B cell (primary cell): ENCODE results near the gene LGALS14. TPM values are rescaled to one million over a fixed set of nuclear protein-coding genes. Genes with fewer than 3 reads are reported as not detected.

Experiments used
- ATAC-seq: fragments of 200-7000 bp; cut with Tn5 transposase; one replicate; pipeline ENCODE4 v1.10.0; 2021; ENCODE audit warnings: low read depth, mild to moderate bottlenecking, moderate number of reproducible peaks, moderate library complexity
- CTCF ChIA-PET: fragments of 350-600 bp; sonication (Branson Sonifier 250); formaldehyde crosslinking; loops from one replicate; lab custom pipeline; 2021; ENCODE audit warnings: antibody characterized with exemption, inconsistent platforms; lab: Charles Lee
- POLR2A ChIA-PET: fragments of 350-600 bp; sonication (Branson Sonifier 250); formaldehyde crosslinking; loops from one replicate; lab custom pipeline; 2021; ENCODE audit warnings: antibody characterized with exemption; lab: Charles Lee
- DNase-seq: peaks from one replicate; pipeline ENCODE4 v3.0.0; 2013
- H2AFZ ChIP-seq: 2 replicates; pipeline ENCODE4 v1.6.1; 2012; ENCODE audit warnings: mild to moderate bottlenecking, low read depth, low read length; ENCODE audit not compliant: insufficient read depth, poor library complexity, severe bottlenecking
- H3K27ac ChIP-seq, 2 donors: 1 replicate in 1 of 2; 2 replicates in 1 of 2; pipeline ENCODE4 v1.5.1; 2012 to 2013; ENCODE audit warnings: low read length in 2 of 2, mild to moderate bottlenecking in 2 of 2, moderate library complexity in 1 of 2
- H3K27me3 ChIP-seq, 4 experiments: fragments of 200-600 bp in 1 of 4; sonication (generic) in 1 of 4; replicated peaks in 1 of 4; 1 replicate in 2 of 4; 2 replicates in 2 of 4; pipeline versions ENCODE4 v1.6.1 to v1.7.0; 2013 to 2016; ENCODE audit warnings: low read length in 3 of 4, mild to moderate bottlenecking in 2 of 4, mixed read lengths in 1 of 4, moderate library complexity in 1 of 4; ENCODE audit not compliant: insufficient read depth in 4 of 4, control insufficient read depth in 3 of 4; ENCODE audit errors: control extremely low read depth in 1 of 4
- H3K36me3 ChIP-seq, 2 experiments: replicated peaks in 1 of 2; 1 replicate in 1 of 2; 2 replicates in 1 of 2; pipeline versions ENCODE4 v1.6.1 to v1.7.1; 2013; ENCODE audit warnings: low read length in 1 of 2; ENCODE audit not compliant: insufficient read depth in 2 of 2, control insufficient read depth in 1 of 2; ENCODE audit errors: control extremely low read depth in 1 of 2, extremely low read depth in 1 of 2
- H3K4me1 ChIP-seq, 2 donors: fragments of 200-600 bp in 1 of 2; sonication (generic) in 1 of 2; 1 replicate in 1 of 2; 2 replicates in 1 of 2; pipeline versions ENCODE4 v1.5.1 to v1.6.1; 2013 to 2017; ENCODE audit warnings: low read length in 2 of 2; ENCODE audit not compliant: control insufficient read depth in 2 of 2, insufficient read depth in 2 of 2
- H3K4me2 ChIP-seq: replicated peaks from 2 replicates; pipeline ENCODE3; 2012; ENCODE audit warnings: mild to moderate bottlenecking, low read depth, low read length; ENCODE audit not compliant: poor library complexity, severe bottlenecking
- H3K4me3 ChIP-seq, 5 experiments: fragments of 200-600 bp in 1 of 5; sonication (generic) in 1 of 5; 1 replicate in 3 of 5; 2 replicates in 2 of 5; pipeline versions ENCODE4 v1.5.1 to v1.7.0; 2011 to 2016; ENCODE audit warnings: low read length in 4 of 5, mild to moderate bottlenecking in 4 of 5, low read depth in 2 of 5, control low read depth in 1 of 5, moderate library complexity in 1 of 5; ENCODE audit not compliant: insufficient read depth in 1 of 5; ENCODE audit errors: control extremely low read depth in 1 of 5, extremely low read depth in 1 of 5
- H3K79me2 ChIP-seq: fragments of 200-600 bp; sonication (generic); one replicate; pipeline ENCODE4 v1.6.0; 2016; ENCODE audit warnings: low read length; ENCODE audit not compliant: control insufficient read depth, insufficient read depth
- H3K9ac ChIP-seq: fragments of 200-600 bp; sonication (generic); 2 replicates; pipeline ENCODE4 v1.6.1; 2017; ENCODE audit warnings: mild to moderate bottlenecking, low read length, moderate library complexity
- H3K9me3 ChIP-seq, 3 donors: one replicate each; pipeline versions ENCODE4 v1.6.1 to v1.7.1; 2013; ENCODE audit warnings: low read length in 2 of 3; ENCODE audit not compliant: control insufficient read depth in 2 of 3, insufficient read depth in 1 of 3; ENCODE audit errors: control extremely low read depth in 1 of 3
- H4K20me1 ChIP-seq: 2 replicates; pipeline ENCODE4 v1.6.0; 2012; ENCODE audit warnings: mild to moderate bottlenecking, low read length; ENCODE audit not compliant: insufficient read depth, control insufficient read depth, poor library complexity, severe bottlenecking
- H3K27ac Mint-ChIP-seq: one replicate; pipeline ENCODE4 v1.8.0; 2021; ENCODE audit warnings: mixed read lengths
- H3K27me3 Mint-ChIP-seq: one replicate; pipeline ENCODE4 v1.8.0; 2021; ENCODE audit warnings: mixed read lengths
- H3K4me1 Mint-ChIP-seq: one replicate; pipeline ENCODE4 v1.8.0; 2021; ENCODE audit warnings: mixed read lengths
- H3K4me3 Mint-ChIP-seq: one replicate; pipeline ENCODE4 v1.8.0; 2021; ENCODE audit warnings: mixed read lengths
- H3K9me3 Mint-ChIP-seq: one replicate; pipeline ENCODE4 v1.8.0; 2022; ENCODE audit warnings: mixed read lengths; ENCODE audit not compliant: insufficient read depth
- CTCF ChIP-seq: fragments of 200-600 bp; IDR thresholded peaks from one replicate; pipeline ENCODE4 v1.8.0; 2022; ENCODE audit warnings: antibody characterized with exemption, mild to moderate bottlenecking
- EZH2 ChIP-seq: IDR thresholded peaks from 2 replicates; pipeline ENCODE4 v1.6.1; 2012; ENCODE audit warnings: borderline replicate concordance, low read depth, mild to moderate bottlenecking, moderate library complexity, low read length; ENCODE audit not compliant: insufficient read depth, poor library complexity, severe bottlenecking
- WGBS: methylation state at CpG from one replicate; pipeline ENCODE4 v1.1.5; 2013; ENCODE audit warnings: missing lambda C conversion rate; ENCODE audit not compliant: insufficient coverage; 5-methylcytosine and 5-hydroxymethylcytosine counted together
- intact Hi-C: fragments of 100-400 bp; cut with micrococcal nuclease; formaldehyde crosslinking; loops from one replicate; pipeline ENCODE4 v1.10.0; 2022
- polyA plus RNA-seq: library from polyadenylated mRNA; depleted of rRNA; stranded (reverse); fragments of >200 nt; gene quantifications from 2 replicates; pipeline ENCODE4 v1.2.3, GENCODE V29; 2012
- total RNA-seq, 2 donors: library from RNA; stranded (reverse); fragments of 120-200 nt in 1 of 2; gene quantifications; 1 replicate in 1 of 2; 2 replicates in 1 of 2; pipeline versions ENCODE4 v1.2.3 to v1.2.4, GENCODE V29; 2013 to 2022

Gene LGALS14
- total and polyA plus RNA-seq, 2 donors (not counting 1 experiment from before 2014, with no cell fraction given), result not detected

- H3K4me1 Mint-ChIP-seq, result no peaks in the 10 kb centered on the region
- Histone ChIP-seq H4K20me1 (no peaks in the 10 kb centered on the region), H2AFZ (no peak overlapping the region), H3K4me2 (no peak overlapping the region), H3K27ac (no peak overlapping the region), H3K36me3 (no peaks in the 10 kb centered on the region), H3K27me3 (peaks cover 0 to 20% (median 12%) of the 10 kb centered on the region in 4 experiments), H3K4me1 (no peaks in the 10 kb centered on the region), H3K9me3 (no peaks in the 10 kb centered on the region), H3K9ac (no peak overlapping the region), H3K79me2 (no peaks in the 10 kb centered on the region), H3K4me3 (no peak overlapping the region)
- no peaks in the 10 kb centered on the region for H3K9me3 Mint-ChIP-seq
- no peak for ATAC-seq
- POLR2A ChIA-PET, result no interaction called here
- DNase-seq, result no peak
- no peak overlapping the region for H3K27ac Mint-ChIP-seq
- H3K4me3 Mint-ChIP-seq, result no peak overlapping the region
- CTCF ChIA-PET, result no interaction called here
- intact Hi-C loops, result no loop called here
- TF ChIP-seq EZH2 (no peak), CTCF (no peak)
- H3K27me3 Mint-ChIP-seq, result peaks cover 72% of the 10 kb centered on the region
Observed at GRCh38 chr19:39698535-39698934, 5.7 kb upstream of the LGALS14 start.

- Mint-ChIP-seq H3K4me3 (no peak overlapping the region), H3K9me3 (no peaks in the 10 kb centered on the region), H3K27me3 (peaks cover 60% of the 10 kb centered on the region), H3K4me1 (no peaks in the 10 kb centered on the region), H3K27ac (no peak overlapping the region)
- H3K9ac ChIP-seq, result no peak overlapping the region
- no peaks in the 10 kb centered on the region for H4K20me1 ChIP-seq
- H3K9me3 ChIP-seq, result no peaks in the 10 kb centered on the region
- CTCF ChIA-PET, result no interaction called here
- no peak overlapping the region for H3K4me2 ChIP-seq
- POLR2A ChIA-PET, result no interaction called here
- no peak overlapping the region for H3K4me3 ChIP-seq
- no peak for DNase-seq
- no peaks in the 10 kb centered on the region for H3K36me3 ChIP-seq
- H3K4me1 ChIP-seq, result no peaks in the 10 kb centered on the region
- no peak for TF ChIP-seq CTCF
- TF ChIP-seq EZH2, result no peak
- no peak overlapping the region for H3K27ac ChIP-seq
- intact Hi-C loops, result no loop called here
- 57% methylated on average over 2 of the region's 5 CpGs for WGBS
- no peaks in the 10 kb centered on the region for H3K79me2 ChIP-seq
- H2AFZ ChIP-seq, result no peak overlapping the region
- H3K27me3 ChIP-seq, result peaks cover 0 to 16% (median 7%) of the 10 kb centered on the region in 4 experiments
- ATAC-seq, result no peak
Observed at GRCh38 chr19:39701291-39701690, 3.0 kb upstream of the LGALS14 start.
